ENCODE results near the gene SF1.

Gene SF1

DNA sequence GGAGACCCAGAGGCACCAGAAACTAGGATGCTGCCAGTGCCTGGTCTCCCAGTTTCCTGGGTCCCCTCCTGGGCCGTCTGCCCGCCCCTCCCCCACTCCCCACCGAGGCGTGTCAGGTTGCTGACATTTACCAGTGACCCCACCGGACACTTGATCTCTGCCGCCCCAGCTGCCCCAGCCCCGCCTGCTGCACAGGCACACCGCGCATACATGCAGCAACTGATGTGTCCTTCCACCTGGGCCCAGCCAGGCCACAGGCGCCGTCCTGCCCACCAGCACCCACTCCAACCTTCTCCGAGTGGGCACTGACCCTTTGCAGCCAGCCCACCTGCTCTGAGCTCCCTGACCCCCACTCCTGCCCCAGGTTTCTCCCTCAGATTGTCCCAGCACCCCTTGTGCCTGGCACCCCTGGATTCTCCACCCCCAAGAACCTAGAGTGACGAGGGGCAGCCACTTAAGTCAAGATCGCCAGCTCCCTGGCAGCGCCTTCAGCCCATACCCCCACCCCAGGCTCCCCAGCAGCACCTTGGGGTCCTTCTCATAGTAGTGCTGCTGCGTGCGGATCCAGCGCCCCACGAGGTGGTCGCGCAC, 19.1 kb downstream of the SF1 start:
- no peak for DNase-seq (ENCODE audit: low read depth)
- TF ChIP-seq, protein P1, sequence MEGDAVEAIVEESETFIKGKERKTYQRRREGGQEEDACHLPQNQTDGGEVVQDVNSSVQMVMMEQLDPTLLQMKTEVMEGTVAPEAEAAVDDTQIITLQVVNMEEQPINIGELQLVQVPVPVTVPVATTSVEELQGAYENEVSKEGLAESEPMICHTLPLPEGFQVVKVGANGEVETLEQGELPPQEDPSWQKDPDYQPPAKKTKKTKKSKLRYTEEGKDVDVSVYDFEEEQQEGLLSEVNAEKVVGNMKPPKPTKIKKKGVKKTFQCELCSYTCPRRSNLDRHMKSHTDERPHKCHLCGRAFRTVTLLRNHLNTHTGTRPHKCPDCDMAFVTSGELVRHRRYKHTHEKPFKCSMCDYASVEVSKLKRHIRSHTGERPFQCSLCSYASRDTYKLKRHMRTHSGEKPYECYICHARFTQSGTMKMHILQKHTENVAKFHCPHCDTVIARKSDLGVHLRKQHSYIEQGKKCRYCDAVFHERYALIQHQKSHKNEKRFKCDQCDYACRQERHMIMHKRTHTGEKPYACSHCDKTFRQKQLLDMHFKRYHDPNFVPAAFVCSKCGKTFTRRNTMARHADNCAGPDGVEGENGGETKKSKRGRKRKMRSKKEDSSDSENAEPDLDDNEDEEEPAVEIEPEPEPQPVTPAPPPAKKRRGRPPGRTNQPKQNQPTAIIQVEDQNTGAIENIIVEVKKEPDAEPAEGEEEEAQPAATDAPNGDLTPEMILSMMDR (IDR thresholded peaks at IDR 0.05; ENCODE audit: insufficient read depth, low read depth, low read length, missing control alignments) = no peak
- no peak overlapping the region for H3K4me3 ChIP-seq (ENCODE audit: low read depth, low read length)

- TF ChIP-seq, protein P1 (IDR thresholded peaks at IDR 0.05; ENCODE audit: insufficient read depth, low read depth, low read length, missing control alignments) = no peak
- no peak overlapping the region for H3K4me3 ChIP-seq (ENCODE audit: low read depth, low read length)
- no peak for DNase-seq (ENCODE audit: low read depth)
These were observed 19.8 kb downstream of the SF1 start for GRCh38 chr11:64758330-64759079.

- TF ChIP-seq, protein P1 (IDR thresholded peaks at IDR 0.05; ENCODE audit: insufficient read depth, low read depth, low read length, missing control alignments) = no peak
- DNase-seq (ENCODE audit: low read depth) = no peak
- H3K4me3 ChIP-seq (ENCODE audit: low read depth, low read length) = no peak overlapping the region
These were observed 20.6 kb downstream of the SF1 start for GRCh38 chr11:64757549-64758329.

DNA sequence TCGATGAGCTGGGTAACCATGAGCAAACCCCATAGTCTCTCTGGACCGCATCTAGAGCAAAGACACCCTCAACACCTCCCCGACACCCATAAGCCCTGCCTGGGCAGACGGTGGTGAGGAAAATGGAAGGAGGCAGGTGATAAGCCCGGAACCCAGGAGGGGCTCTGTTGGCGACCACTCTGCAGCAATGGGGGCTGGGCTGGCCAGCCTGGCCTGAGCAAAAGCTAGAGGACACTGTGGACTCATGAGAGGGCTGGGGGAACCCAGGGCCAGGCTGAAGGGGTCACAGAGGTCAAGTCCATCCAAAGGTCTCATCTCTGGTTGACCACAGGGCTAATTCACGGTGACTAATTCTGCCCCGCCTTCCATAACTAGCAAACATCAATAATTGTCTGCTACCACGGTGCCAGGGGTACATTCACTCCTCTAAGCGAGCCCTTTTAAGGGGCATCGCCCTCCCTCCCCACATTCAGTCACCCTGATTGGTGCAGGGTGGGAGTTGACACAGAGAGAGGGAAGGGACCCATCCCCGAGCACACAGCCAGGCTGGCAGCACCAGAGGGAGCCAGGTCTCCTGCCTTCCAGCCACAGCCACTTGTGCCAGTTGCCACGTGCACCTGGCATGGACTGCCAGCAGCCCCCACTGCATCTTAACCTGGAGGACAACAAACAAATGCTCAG, 22.5 kb downstream of the SF1 start:
- DNase-seq (ENCODE audit: low read depth) = no peak
- H3K4me3 ChIP-seq (ENCODE audit: low read depth, low read length) = no peak overlapping the region
- TF ChIP-seq, protein P1 (IDR thresholded peaks at IDR 0.05; ENCODE audit: insufficient read depth, low read depth, low read length, missing control alignments) = no peak

GRCh38 chr11:64754919-64755662, 23.3 kb downstream of the SF1 start:
- DNase-seq (ENCODE audit: low read depth) = no peak
- TF ChIP-seq, protein P1 (IDR thresholded peaks at IDR 0.05; ENCODE audit: insufficient read depth, low read depth, low read length, missing control alignments) = no peak
- H3K4me3 ChIP-seq (ENCODE audit: low read depth, low read length) = no peak overlapping the region
